ENCODE measurements around the gene BBOX1. TPM values are rescaled to one million over a fixed set of nuclear protein-coding genes. Genes with fewer than 3 reads are reported as not detected.

Gene BBOX1
- total RNA-seq, 1 experiment from 2014 or later, result 0.33 TPM

DNA sequence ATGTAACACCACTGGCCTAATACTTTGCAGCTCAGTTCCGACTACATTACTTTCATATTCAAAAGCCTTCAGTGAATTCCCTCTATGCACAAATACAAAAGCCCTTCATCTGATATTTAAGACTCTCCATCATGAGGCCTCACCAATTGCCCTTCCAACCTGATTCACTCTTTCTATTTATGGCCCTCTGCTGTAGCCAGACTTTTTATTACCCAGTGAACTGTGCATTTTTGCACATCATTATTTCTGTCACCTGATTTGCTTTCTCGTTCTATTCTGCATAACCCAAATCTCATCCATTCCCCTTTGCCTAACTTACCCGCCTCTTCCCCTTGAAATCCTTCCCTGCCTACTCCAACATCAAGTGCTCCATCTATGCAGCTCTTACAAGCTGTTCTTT lies 78.3 kb downstream of the BBOX1 start:
- intact Hi-C loops (cut with micrococcal nuclease), result loop anchor here (10.0 kb wide), 1 partner anchor 124 kb away; the partner anchor contains the start of gene FIBIN
- ChIA-PET POLR2A (interaction anchor here (1.2 to 1.9 kb wide), 3 partner anchors 31 to 40 kb away, joined by 3 to 8 read pairs (median 3); no protein-coding TSS in a partner anchor), CTCF (interaction anchor here (0.7 to 0.8 kb wide), 3 partner anchors 78 to 131 kb away, joined by 3 to 5 read pairs (median 3); partner anchors contain the start of gene BBOX1)
- Mint-ChIP-seq H3K9me3 (ENCODE audit: unreplicated experiment) (no peaks in the 10 kb centered on the region), H3K4me1 (ENCODE audit: insufficient read depth, unreplicated experiment) (peaks cover 15% of the 10 kb centered on the region), H3K36me3 (ENCODE audit: insufficient read depth, unreplicated experiment) (no peaks in the 10 kb centered on the region), H3K27ac (ENCODE audit: low read depth, unreplicated experiment) (no peak overlapping the region), H3K27me3 (ENCODE audit: insufficient read depth, unreplicated experiment) (no peaks in the 10 kb centered on the region), H3K4me3 (ENCODE audit: unreplicated experiment) (no peak overlapping the region)
- TF ChIP-seq, protein P1, sequence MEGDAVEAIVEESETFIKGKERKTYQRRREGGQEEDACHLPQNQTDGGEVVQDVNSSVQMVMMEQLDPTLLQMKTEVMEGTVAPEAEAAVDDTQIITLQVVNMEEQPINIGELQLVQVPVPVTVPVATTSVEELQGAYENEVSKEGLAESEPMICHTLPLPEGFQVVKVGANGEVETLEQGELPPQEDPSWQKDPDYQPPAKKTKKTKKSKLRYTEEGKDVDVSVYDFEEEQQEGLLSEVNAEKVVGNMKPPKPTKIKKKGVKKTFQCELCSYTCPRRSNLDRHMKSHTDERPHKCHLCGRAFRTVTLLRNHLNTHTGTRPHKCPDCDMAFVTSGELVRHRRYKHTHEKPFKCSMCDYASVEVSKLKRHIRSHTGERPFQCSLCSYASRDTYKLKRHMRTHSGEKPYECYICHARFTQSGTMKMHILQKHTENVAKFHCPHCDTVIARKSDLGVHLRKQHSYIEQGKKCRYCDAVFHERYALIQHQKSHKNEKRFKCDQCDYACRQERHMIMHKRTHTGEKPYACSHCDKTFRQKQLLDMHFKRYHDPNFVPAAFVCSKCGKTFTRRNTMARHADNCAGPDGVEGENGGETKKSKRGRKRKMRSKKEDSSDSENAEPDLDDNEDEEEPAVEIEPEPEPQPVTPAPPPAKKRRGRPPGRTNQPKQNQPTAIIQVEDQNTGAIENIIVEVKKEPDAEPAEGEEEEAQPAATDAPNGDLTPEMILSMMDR (IDR thresholded peaks at IDR 0.05; ENCODE audit: unreplicated experiment), result no peak
- BruUV-seq (replicated peaks), result no TSS peak
- DNase-seq (ENCODE audit: unreplicated experiment), result no peak

DNA sequence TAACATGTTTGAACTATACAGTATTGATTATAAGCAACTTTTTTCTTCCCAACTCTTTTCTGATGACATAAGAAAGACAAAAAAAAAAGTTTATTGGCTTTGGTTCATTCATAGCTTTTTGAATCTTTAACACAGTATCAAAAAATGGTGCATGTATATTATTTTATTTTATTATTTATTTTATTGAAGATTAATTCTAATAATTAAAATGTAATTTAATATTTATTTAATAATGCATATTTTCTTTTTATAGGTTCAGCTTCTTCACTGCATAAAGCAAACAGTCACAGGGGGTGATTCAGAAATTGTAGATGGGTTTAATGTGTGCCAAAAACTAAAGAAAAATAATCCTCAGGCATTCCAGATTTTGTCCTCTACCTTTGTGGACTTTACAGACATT lies 78.8 kb downstream of the BBOX1 start:
- intact Hi-C loops (cut with micrococcal nuclease), result loop anchor here (10.0 kb wide), 1 partner anchor 125 kb away; the partner anchor contains the start of gene FIBIN
- Mint-ChIP-seq H3K9me3 (ENCODE audit: unreplicated experiment) (no peaks in the 10 kb centered on the region), H3K4me3 (ENCODE audit: unreplicated experiment) (no peak overlapping the region), H3K36me3 (ENCODE audit: insufficient read depth, unreplicated experiment) (no peaks in the 10 kb centered on the region), H3K4me1 (ENCODE audit: insufficient read depth, unreplicated experiment) (peaks cover 15% of the 10 kb centered on the region), H3K27me3 (ENCODE audit: insufficient read depth, unreplicated experiment) (no peaks in the 10 kb centered on the region), H3K27ac (ENCODE audit: low read depth, unreplicated experiment) (no peak overlapping the region)
- BruUV-seq (replicated peaks), result no TSS peak
- TF ChIP-seq, protein P1 (IDR thresholded peaks at IDR 0.05; ENCODE audit: unreplicated experiment), result no peak
- CTCF ChIA-PET, result interaction anchor here (0.6 to 0.8 kb wide), 5 partner anchors 39 to 131 kb away, joined by 3 to 5 read pairs (median 3); partner anchors contain the start of gene BBOX1
- DNase-seq (ENCODE audit: unreplicated experiment), result no peak
- POLR2A ChIA-PET, result interaction anchor here (1.0 to 1.9 kb wide), 4 partner anchors 32 to 40 kb away, joined by 3 to 8 read pairs (median 4); no protein-coding TSS in a partner anchor

DNA sequence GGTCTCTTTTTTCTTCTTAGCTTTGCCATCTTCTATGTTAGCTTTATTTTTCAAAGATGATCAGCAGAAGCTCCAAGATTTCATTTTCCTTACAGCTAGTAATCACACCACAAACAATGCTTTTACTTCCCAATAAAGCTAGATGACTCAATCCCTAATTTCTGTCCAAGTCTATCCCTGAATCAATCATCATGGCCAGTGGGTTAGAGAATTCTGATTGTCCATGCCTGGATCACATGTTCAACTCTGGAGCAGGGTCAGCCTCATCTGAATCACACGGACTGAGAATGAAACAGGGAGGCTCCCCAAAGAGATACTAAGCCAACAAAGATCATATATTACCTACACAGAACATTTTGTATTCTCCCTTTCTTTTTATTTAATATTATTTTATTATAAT lies 79.6 kb downstream of the BBOX1 start:
- Mint-ChIP-seq H3K27me3 (ENCODE audit: insufficient read depth, unreplicated experiment) (no peaks in the 10 kb centered on the region), H3K27ac (ENCODE audit: low read depth, unreplicated experiment) (no peak overlapping the region), H3K4me1 (ENCODE audit: insufficient read depth, unreplicated experiment) (peaks cover 15% of the 10 kb centered on the region), H3K9me3 (ENCODE audit: unreplicated experiment) (no peaks in the 10 kb centered on the region), H3K36me3 (ENCODE audit: insufficient read depth, unreplicated experiment) (no peaks in the 10 kb centered on the region), H3K4me3 (ENCODE audit: unreplicated experiment) (no peak overlapping the region)
- DNase-seq (ENCODE audit: unreplicated experiment), result no peak
- TF ChIP-seq, protein P1 (IDR thresholded peaks at IDR 0.05; ENCODE audit: unreplicated experiment), result no peak
- intact Hi-C loops (cut with micrococcal nuclease), result loop anchor here (10.0 kb wide), 1 partner anchor 825 kb away; no protein-coding TSS in a partner anchor
- POLR2A ChIA-PET, result interaction anchor here (1.0 to 1.9 kb wide), 3 partner anchors 32 to 39 kb away, joined by 3 to 8 read pairs (median 4); no protein-coding TSS in a partner anchor
- CTCF ChIA-PET, result interaction anchor here (0.8 to 1.0 kb wide), 2 partner anchors 38 to 80 kb away, joined by 4 to 8 read pairs; partner anchors contain the start of gene BBOX1
- no TSS peak for BruUV-seq (replicated peaks)

DNA sequence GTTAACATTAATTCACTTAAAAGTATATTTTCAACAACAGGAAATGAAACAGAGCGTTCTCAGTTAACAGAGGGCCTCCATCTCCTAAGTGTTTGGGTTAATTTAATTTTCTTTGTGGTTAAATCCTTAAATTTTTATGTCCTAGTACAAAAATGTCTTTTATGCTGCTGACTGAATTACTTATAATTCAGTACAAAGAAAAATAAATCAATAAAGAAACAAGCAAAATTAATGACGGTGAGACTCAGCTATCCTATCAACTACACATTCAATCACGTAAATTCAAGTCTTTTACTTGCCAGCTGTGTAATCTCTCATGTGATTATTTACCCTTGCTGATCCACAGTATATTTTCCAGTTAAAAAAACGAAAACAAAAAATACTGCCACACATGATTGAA lies 81.4 kb downstream of the BBOX1 start:
- TF ChIP-seq, protein P1 (IDR thresholded peaks at IDR 0.05; ENCODE audit: unreplicated experiment), result no peak
- peaks cover 15% of the 10 kb centered on the region for H3K4me1 Mint-ChIP-seq (ENCODE audit: insufficient read depth, unreplicated experiment)
- H3K27ac Mint-ChIP-seq (ENCODE audit: low read depth, unreplicated experiment), result no peak overlapping the region
- BruUV-seq (replicated peaks), result no TSS peak
- H3K9me3 Mint-ChIP-seq (ENCODE audit: unreplicated experiment), result no peaks in the 10 kb centered on the region
- H3K4me3 Mint-ChIP-seq (ENCODE audit: unreplicated experiment), result no peak overlapping the region
- no peaks in the 10 kb centered on the region for H3K36me3 Mint-ChIP-seq (ENCODE audit: insufficient read depth, unreplicated experiment)
- POLR2A ChIA-PET, result no interaction called here
- no peaks in the 10 kb centered on the region for H3K27me3 Mint-ChIP-seq (ENCODE audit: insufficient read depth, unreplicated experiment)
- CTCF ChIA-PET, result interaction anchor here (0.5 to 0.8 kb wide), 3 partner anchors 27 to 342 kb away, joined by 3 read pairs; no protein-coding TSS in a partner anchor
- intact Hi-C loops (cut with micrococcal nuclease), result loop anchor here (10.0 kb wide), 1 partner anchor 827 kb away; no protein-coding TSS in a partner anchor
- no peak for DNase-seq (ENCODE audit: unreplicated experiment)
